ENCODE measurements around the gene CEP78. TPM values are rescaled to one million over a fixed set of nuclear protein-coding genes. Genes with fewer than 3 reads are reported as not detected.

CEP78 gene
- total RNA-seq, 1 experiment from 2014 or later = 48.1 TPM

DNA sequence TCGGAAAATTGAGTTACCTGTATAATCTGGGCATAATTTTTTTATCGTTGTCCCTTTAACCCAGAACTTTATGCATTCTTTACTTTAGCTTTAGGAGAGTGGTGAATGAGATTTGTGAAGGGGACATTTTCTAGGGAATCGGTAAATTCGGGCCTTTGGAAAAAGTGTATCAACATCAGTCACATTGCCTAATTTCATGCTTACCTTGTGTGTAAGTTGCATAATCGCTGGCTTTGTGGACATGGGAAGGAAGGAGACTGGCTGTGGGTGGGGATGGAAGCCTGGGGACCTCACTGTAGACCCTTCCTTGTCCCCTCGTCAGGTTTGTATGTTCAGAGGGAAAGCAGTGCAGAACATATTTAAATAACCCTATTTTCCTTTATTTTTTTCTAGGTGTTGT lies 64.3 kb downstream of the CEP78 start:
- H3K4me2 ChIP-seq (ENCODE audit: low read length) = no peak overlapping the region
- H3K4me3 ChIP-seq (replicated peaks in 1 of 2; ENCODE audit: low read depth in 1 of 2, low read length in 2 of 2) = no peak overlapping the region
- H3K9me3 ChIP-seq (ENCODE audit: control insufficient read depth in 1 of 2, insufficient read depth in 1 of 2, low read depth in 1 of 2, low read length in 2 of 2) = no peaks in the 10 kb centered on the region
- no peaks in the 10 kb centered on the region for H3K27me3 ChIP-seq (ENCODE audit: insufficient read depth, low read length)
- DNase-seq (ENCODE audit: low read depth, low spot score) = no peak
- no peak overlapping the region for H3K9ac ChIP-seq (ENCODE audit: low read length)
- H2AFZ ChIP-seq (ENCODE audit: low read depth, low read length, poor library complexity, severe bottlenecking) = no peak overlapping the region
- no peak for ATAC-seq
- peaks cover 46% of the 10 kb centered on the region for H3K79me2 ChIP-seq (ENCODE audit: insufficient read depth, low read length)
- intact Hi-C loops (cut with micrococcal nuclease) = no loop called here
- CTCF ChIA-PET = no interaction called here
- no peaks in the 10 kb centered on the region for H4K20me1 ChIP-seq (ENCODE audit: insufficient read depth)
- H3K36me3 ChIP-seq (ENCODE audit: control insufficient read depth in 1 of 2, insufficient read depth in 2 of 2, low read length in 2 of 2) = peaks cover 13 to 31% of the 10 kb centered on the region in 2 experiments; a peak in 3 of 4 replicates
- TF ChIP-seq JUND (IDR thresholded peaks at IDR 0.05) = no peak
- no peak for TF ChIP-seq ZFX (IDR thresholded peaks at IDR 0.05)
- TF ChIP-seq, protein P1, sequence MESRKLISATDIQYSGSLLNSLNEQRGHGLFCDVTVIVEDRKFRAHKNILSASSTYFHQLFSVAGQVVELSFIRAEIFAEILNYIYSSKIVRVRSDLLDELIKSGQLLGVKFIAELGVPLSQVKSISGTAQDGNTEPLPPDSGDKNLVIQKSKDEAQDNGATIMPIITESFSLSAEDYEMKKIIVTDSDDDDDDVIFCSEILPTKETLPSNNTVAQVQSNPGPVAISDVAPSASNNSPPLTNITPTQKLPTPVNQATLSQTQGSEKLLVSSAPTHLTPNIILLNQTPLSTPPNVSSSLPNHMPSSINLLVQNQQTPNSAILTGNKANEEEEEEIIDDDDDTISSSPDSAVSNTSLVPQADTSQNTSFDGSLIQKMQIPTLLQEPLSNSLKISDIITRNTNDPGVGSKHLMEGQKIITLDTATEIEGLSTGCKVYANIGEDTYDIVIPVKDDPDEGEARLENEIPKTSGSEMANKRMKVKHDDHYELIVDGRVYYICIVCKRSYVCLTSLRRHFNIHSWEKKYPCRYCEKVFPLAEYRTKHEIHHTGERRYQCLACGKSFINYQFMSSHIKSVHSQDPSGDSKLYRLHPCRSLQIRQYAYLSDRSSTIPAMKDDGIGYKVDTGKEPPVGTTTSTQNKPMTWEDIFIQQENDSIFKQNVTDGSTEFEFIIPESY (IDR thresholded peaks at IDR 0.05; ENCODE audit: extremely low read depth, insufficient replicate concordance, low read length) = no peak
- no peak for TF ChIP-seq FOSL1 (IDR thresholded peaks at IDR 0.05; ENCODE audit: low read depth)
- no peak for TF ChIP-seq REST (IDR thresholded peaks at IDR 0.05; ENCODE audit: low read depth)
- TF ChIP-seq EZH2phosphoT487 (IDR thresholded peaks at IDR 0.05; ENCODE audit: borderline replicate concordance) = no peak
- no TSS peak for BruUV-seq (replicated peaks)
- no peak overlapping the region for H3K27ac ChIP-seq (ENCODE audit: low read depth, low read length)
- peaks cover 15 to 21% of the 10 kb centered on the region in 2 experiments; a peak in 3 of 4 replicates for H3K4me1 ChIP-seq (ENCODE audit: control insufficient read depth in 1 of 2, insufficient read depth in 2 of 2, low read length in 2 of 2)
- RAD21 ChIA-PET (ENCODE audit: low non-redundant PET in 1 of 2, low total read pairs in 2 of 2, uncharacterized antibody in 2 of 2, unreplicated experiment in 2 of 2) = no interaction called here
- no peaks in the 10 kb centered on the region for H3K9me2 ChIP-seq (ENCODE audit: insufficient read depth)
- POLR2A ChIA-PET = no interaction called here
